Nephron (organoid): ENCODE results near the gene YY2.

Experiments used
- H3K27ac Mint-ChIP-seq, 3 experiments: 2 replicates each; pipeline ENCODE4 v1.8.0; 2020; ENCODE audit warnings: mixed read lengths in 3 of 3, mild to moderate bottlenecking in 2 of 3, moderate library complexity in 1 of 3
- H3K27me3 Mint-ChIP-seq: 2 replicates; pipeline ENCODE4 v1.8.0; 2021; ENCODE audit warnings: low read depth, mild to moderate bottlenecking, moderate library complexity, mixed read lengths
- H3K36me3 Mint-ChIP-seq: 2 replicates; pipeline ENCODE4 v1.8.0; 2020; ENCODE audit warnings: low read depth, mixed read lengths
- H3K4me1 Mint-ChIP-seq: 2 replicates; pipeline ENCODE4 v1.8.0; 2020; ENCODE audit warnings: mixed read lengths
- H3K4me3 Mint-ChIP-seq, 3 experiments: 2 replicates each; pipeline ENCODE4 v1.8.0; 2020; ENCODE audit warnings: mild to moderate bottlenecking in 3 of 3, mixed read lengths in 3 of 3, moderate library complexity in 2 of 3
- H3K9me3 Mint-ChIP-seq: 2 replicates; pipeline ENCODE4 v1.8.0; 2020; ENCODE audit warnings: mixed read lengths
- TF ChIP-seq, protein P1 (sequence below), 3 experiments: fragments of 200-600 bp; sonication (generic); IDR thresholded peaks; one replicate each; pipeline ENCODE4 v1.5.0; 2021; ENCODE audit warnings: antibody characterized with exemption in 3 of 3; ENCODE audit not compliant: unreplicated experiment in 3 of 3

Gene YY2

DNA sequence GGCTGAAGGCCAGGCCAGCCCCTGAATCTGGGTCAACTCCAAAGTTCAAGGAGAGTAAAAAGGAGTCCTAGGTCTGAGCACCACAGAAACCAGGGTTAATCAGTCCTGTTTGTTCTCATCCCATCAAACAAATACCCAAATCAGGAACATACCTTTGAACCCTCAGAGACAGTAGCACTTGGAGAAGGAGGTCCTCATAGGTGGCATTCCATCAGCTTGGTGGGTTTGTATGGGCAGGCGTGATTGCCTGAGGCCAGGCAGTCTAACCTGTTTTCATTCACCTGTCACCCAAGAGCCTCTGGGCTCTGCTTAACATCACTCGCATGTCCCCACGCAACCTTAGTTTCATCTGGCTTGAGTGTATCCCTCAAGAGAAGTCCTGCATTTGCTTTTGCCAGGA is 33.9 kb upstream of the YY2 start:
- H3K4me1 Mint-ChIP-seq = no peaks in the 10 kb centered on the region
- TF ChIP-seq, protein P1, sequence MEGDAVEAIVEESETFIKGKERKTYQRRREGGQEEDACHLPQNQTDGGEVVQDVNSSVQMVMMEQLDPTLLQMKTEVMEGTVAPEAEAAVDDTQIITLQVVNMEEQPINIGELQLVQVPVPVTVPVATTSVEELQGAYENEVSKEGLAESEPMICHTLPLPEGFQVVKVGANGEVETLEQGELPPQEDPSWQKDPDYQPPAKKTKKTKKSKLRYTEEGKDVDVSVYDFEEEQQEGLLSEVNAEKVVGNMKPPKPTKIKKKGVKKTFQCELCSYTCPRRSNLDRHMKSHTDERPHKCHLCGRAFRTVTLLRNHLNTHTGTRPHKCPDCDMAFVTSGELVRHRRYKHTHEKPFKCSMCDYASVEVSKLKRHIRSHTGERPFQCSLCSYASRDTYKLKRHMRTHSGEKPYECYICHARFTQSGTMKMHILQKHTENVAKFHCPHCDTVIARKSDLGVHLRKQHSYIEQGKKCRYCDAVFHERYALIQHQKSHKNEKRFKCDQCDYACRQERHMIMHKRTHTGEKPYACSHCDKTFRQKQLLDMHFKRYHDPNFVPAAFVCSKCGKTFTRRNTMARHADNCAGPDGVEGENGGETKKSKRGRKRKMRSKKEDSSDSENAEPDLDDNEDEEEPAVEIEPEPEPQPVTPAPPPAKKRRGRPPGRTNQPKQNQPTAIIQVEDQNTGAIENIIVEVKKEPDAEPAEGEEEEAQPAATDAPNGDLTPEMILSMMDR (IDR thresholded peaks at IDR 0.05; ENCODE audit: unreplicated experiment in 3 of 3) = no peak
- H3K27me3 Mint-ChIP-seq = no peaks in the 10 kb centered on the region
- H3K27ac Mint-ChIP-seq = no peak overlapping the region
- no peaks in the 10 kb centered on the region for H3K9me3 Mint-ChIP-seq
- no peak overlapping the region for H3K4me3 Mint-ChIP-seq
- no peaks in the 10 kb centered on the region for H3K36me3 Mint-ChIP-seq

DNA sequence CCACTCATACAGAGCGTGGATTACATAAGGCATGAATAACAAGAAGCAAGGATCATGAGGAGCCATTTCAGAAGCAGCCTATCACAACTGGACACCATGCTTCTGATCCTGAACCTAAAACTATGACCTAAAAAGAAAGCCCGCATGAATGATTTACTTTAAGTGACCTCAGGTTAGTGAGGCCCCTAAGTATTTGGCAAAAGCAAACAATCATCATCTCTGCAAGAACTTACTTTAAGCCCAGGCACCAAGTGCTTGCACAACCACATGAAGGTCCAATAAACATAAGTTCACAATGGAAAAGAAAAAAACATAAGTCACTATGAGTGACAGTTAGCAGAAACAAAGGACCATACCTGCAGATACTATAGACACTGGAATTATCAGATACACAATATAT is 24.3 kb upstream of the YY2 start:
- Mint-ChIP-seq H3K4me1 (no peaks in the 10 kb centered on the region), H3K4me3 (no peak overlapping the region), H3K27me3 (no peaks in the 10 kb centered on the region), H3K36me3 (no peaks in the 10 kb centered on the region), H3K27ac (no peak overlapping the region), H3K9me3 (no peaks in the 10 kb centered on the region)
- TF ChIP-seq, protein P1 (IDR thresholded peaks at IDR 0.05; ENCODE audit: unreplicated experiment in 3 of 3) = no peak

DNA sequence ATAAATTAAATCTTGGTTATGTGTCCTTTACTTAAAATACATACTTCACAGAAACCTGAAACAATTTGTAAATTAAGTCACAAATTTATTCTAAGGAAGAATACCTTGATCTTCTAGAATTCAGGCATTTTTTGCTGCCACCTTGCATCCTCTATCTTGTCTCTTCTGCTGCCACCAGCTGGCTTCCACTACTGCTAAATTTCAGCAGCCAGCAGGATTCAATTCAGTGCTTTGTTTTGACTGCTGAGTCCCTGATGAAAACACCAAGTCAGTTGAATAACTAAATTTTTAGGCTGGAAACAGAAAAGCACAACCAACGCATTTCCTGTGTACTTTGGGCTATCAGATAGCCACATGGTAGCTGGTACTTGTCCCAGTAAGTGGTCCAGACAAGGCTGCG is 18.7 kb upstream of the YY2 start:
- Mint-ChIP-seq H3K36me3 (no peaks in the 10 kb centered on the region), H3K9me3 (no peaks in the 10 kb centered on the region), H3K4me3 (peak overlapping the region in 1 of 3 experiments; percentile 35), H3K4me1 (peaks cover 13% of the 10 kb centered on the region), H3K27me3 (no peaks in the 10 kb centered on the region), H3K27ac (peak overlapping the region in 1 of 3 experiments; percentile 44)
- TF ChIP-seq, protein P1 (IDR thresholded peaks at IDR 0.05; ENCODE audit: unreplicated experiment in 3 of 3) = no peak

DNA sequence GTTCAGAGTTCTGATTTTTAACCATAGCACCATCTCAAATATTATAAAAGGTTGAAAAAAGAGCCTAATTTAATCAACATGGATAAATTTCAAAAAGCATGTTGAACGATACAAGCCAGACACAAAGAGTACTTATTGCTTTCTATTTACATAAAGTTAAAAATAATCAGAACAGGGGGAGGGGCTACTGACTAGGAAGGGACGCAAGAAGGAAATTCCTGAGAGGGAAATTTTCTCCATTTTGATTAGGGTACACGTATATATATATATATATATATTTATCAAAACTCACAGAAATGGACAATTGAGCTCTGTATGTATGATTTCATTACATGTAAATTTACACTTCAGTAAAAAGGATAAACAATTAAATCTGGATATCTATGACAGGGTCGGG is 16.9 kb upstream of the YY2 start:
- Mint-ChIP-seq H3K27ac (peak overlapping the region; percentile 92 to 98 (median 98)), H3K4me3 (peak overlapping the region; percentile 94 to 98 (median 96)), H3K36me3 (peaks cover 4% of the 10 kb centered on the region), H3K27me3 (no peaks in the 10 kb centered on the region), H3K4me1 (peaks cover 21% of the 10 kb centered on the region), H3K9me3 (no peaks in the 10 kb centered on the region)
- TF ChIP-seq, protein P1 (IDR thresholded peaks at IDR 0.05; ENCODE audit: unreplicated experiment in 3 of 3) = no peak

GRCh38 chrX:21839334-21840192 is 16.2 kb upstream of the YY2 start, which contains the start of gene MBTPS2:
MBTPS2 (plus strand) TSS chrX:21839617; CDS start chrX:21839735, 118 bp downstream.
- Mint-ChIP-seq H3K36me3 (peaks cover 4% of the 10 kb centered on the region), H3K4me1 (peaks cover 21% of the 10 kb centered on the region), H3K4me3 (peak within 1 kb of the TSS; percentile 94 to 98 (median 96)), H3K27ac (peak within 1 kb of the TSS; percentile 92 to 98 (median 98)), H3K27me3 (no peaks in the 10 kb centered on the region), H3K9me3 (no peaks in the 10 kb centered on the region)
- TF ChIP-seq, protein P1 (IDR thresholded peaks at IDR 0.05; ENCODE audit: unreplicated experiment in 3 of 3) = no peak

- peaks cover 6% of the 10 kb centered on the region for H3K36me3 Mint-ChIP-seq
- peak overlapping the region; percentile 92 to 98 (median 98) for H3K27ac Mint-ChIP-seq
- TF ChIP-seq, protein P1 (IDR thresholded peaks at IDR 0.05; ENCODE audit: unreplicated experiment in 3 of 3) = no peak
Observed at GRCh38 chrX:21840193-21840545, 15.6 kb upstream of the YY2 start.

More at GRCh38 chrX:21840193-21840545, 15.6 kb upstream of the YY2 start:
- Mint-ChIP-seq H3K27me3 (no peaks in the 10 kb centered on the region), H3K4me3 (peak overlapping the region; percentile 94 to 98 (median 96)), H3K4me1 (peaks cover 21% of the 10 kb centered on the region), H3K9me3 (no peaks in the 10 kb centered on the region)
